CD14-positive monocyte (primary cell): ENCODE data around the gene SF1. TPM values are rescaled to one million over a fixed set of nuclear protein-coding genes. Genes with fewer than 3 reads are reported as not detected.

Source experiments
- DNase-seq, 3 donors: peaks; one replicate each; pipeline ENCODE4 v3.0.0-alpha.2; 2011 to 2022
- H2AFZ ChIP-seq: 2 replicates; pipeline ENCODE4 v1.6.0; 2012; ENCODE audit warnings: mild to moderate bottlenecking, low read depth, low read length, inconsistent platforms; ENCODE audit not compliant: insufficient read depth, poor library complexity, severe bottlenecking
- H3K27ac ChIP-seq, 2 donors: 1 replicate in 1 of 2; 2 replicates in 1 of 2; pipeline ENCODE4 v1.5.1; 2012 to 2013; ENCODE audit warnings: low read length in 2 of 2, control low read depth in 1 of 2, inconsistent platforms in 1 of 2, low read depth in 1 of 2, mild to moderate bottlenecking in 1 of 2
- H3K27me3 ChIP-seq, 2 donors: one replicate each; pipeline versions ENCODE4 v1.6.0 to v1.6.1; 2011 to 2013; ENCODE audit warnings: low read length in 2 of 2; ENCODE audit not compliant: control insufficient read depth in 2 of 2, insufficient read depth in 2 of 2
- H3K36me3 ChIP-seq, 2 donors: replicated peaks in 1 of 2; 1 replicate in 1 of 2; 2 replicates in 1 of 2; pipeline versions ENCODE4 v1.5.1 to v1.6.1; 2012 to 2013; ENCODE audit warnings: low read length in 2 of 2, control low read depth in 1 of 2, inconsistent platforms in 1 of 2, mild to moderate bottlenecking in 1 of 2; ENCODE audit not compliant: insufficient read depth in 2 of 2, control insufficient read depth in 1 of 2
- H3K4me1 ChIP-seq, 2 donors: 1 replicate in 1 of 2; 2 replicates in 1 of 2; pipeline versions ENCODE4 v1.5.1 to v1.6.1; 2012 to 2013; ENCODE audit warnings: low read length in 2 of 2, control low read depth in 1 of 2, inconsistent platforms in 1 of 2, mild to moderate bottlenecking in 1 of 2, moderate library complexity in 1 of 2; ENCODE audit not compliant: insufficient read depth in 2 of 2, control insufficient read depth in 1 of 2
- H3K4me2 ChIP-seq: replicated peaks from 2 replicates; pipeline ENCODE3; 2012; ENCODE audit warnings: low read length, moderate library complexity, mild to moderate bottlenecking; ENCODE audit not compliant: poor library complexity, severe bottlenecking; ENCODE audit errors: extremely low read depth
- H3K4me3 ChIP-seq, 3 experiments: fragments of 200-600 bp in 1 of 3; sonication (generic) in 1 of 3; replicated peaks in 1 of 3; 1 replicate in 2 of 3; 2 replicates in 1 of 3; pipeline ENCODE4 v1.5.1; 2011 to 2013; ENCODE audit warnings: low read length in 3 of 3, mild to moderate bottlenecking in 3 of 3, control low read depth in 2 of 3, low read depth in 2 of 3, inconsistent platforms in 1 of 3, moderate library complexity in 1 of 3
- H3K79me2 ChIP-seq: 2 replicates; pipeline ENCODE4 v1.6.0; 2012; ENCODE audit warnings: mild to moderate bottlenecking, control low read depth, inconsistent platforms, low read length, moderate library complexity; ENCODE audit not compliant: insufficient read depth
- H3K9ac ChIP-seq: 2 replicates; pipeline ENCODE4 v1.6.0; 2017; ENCODE audit warnings: low read length, mild to moderate bottlenecking; ENCODE audit not compliant: insufficient read depth, poor library complexity, severe bottlenecking
- H3K9me3 ChIP-seq, 2 donors: replicated peaks in 1 of 2; 1 replicate in 1 of 2; 2 replicates in 1 of 2; pipeline versions ENCODE4 v1.5.1 to v1.6.1; 2012 to 2013; ENCODE audit warnings: low read length in 2 of 2, control low read depth in 1 of 2; ENCODE audit not compliant: control insufficient read depth in 1 of 2, insufficient read depth in 1 of 2
- H4K20me1 ChIP-seq: 2 replicates; pipeline ENCODE4 v1.6.0; 2012; ENCODE audit warnings: mild to moderate bottlenecking, low read length, control low read depth, moderate library complexity; ENCODE audit not compliant: insufficient read depth
- H3K27ac Mint-ChIP-seq, 7 donors: one replicate each; pipeline ENCODE4 v1.8.0; 2020; ENCODE audit warnings: mild to moderate bottlenecking in 7 of 7, mixed read lengths in 7 of 7, moderate library complexity in 6 of 7, inconsistent platforms in 2 of 7
- H3K27me3 Mint-ChIP-seq, 3 donors: one replicate each; pipeline ENCODE4 v1.8.0; 2021 to 2022; ENCODE audit warnings: low read depth in 3 of 3, mild to moderate bottlenecking in 3 of 3, mixed read lengths in 3 of 3, moderate library complexity in 3 of 3, inconsistent platforms in 1 of 3
- H3K36me3 Mint-ChIP-seq, 2 donors: one replicate each; pipeline ENCODE4 v1.8.0; 2020; ENCODE audit warnings: mixed read lengths in 2 of 2, inconsistent platforms in 1 of 2, mild to moderate bottlenecking in 1 of 2
- H3K4me1 Mint-ChIP-seq: one replicate; pipeline ENCODE4 v1.8.0; 2020; ENCODE audit warnings: mild to moderate bottlenecking, mixed read lengths
- H3K4me3 Mint-ChIP-seq, 2 donors: one replicate each; pipeline ENCODE4 v1.8.0; 2020; ENCODE audit warnings: mild to moderate bottlenecking in 2 of 2, mixed read lengths in 2 of 2, moderate library complexity in 1 of 2
- H3K9me3 Mint-ChIP-seq, 7 donors: one replicate each; pipeline ENCODE4 v1.8.0; 2020 to 2022; ENCODE audit warnings: mixed read lengths in 7 of 7, mild to moderate bottlenecking in 6 of 7, moderate library complexity in 6 of 7, inconsistent platforms in 2 of 7
- WGBS: methylation state at CpG from one replicate; pipeline ENCODE4 v1.1.5; 2013; ENCODE audit warnings: missing lambda C conversion rate; ENCODE audit not compliant: insufficient coverage; 5-methylcytosine and 5-hydroxymethylcytosine counted together
- intact Hi-C, 2 donors: fragments of 100-400 bp; cut with micrococcal nuclease; formaldehyde crosslinking; loops; one replicate each; pipeline versions ENCODE4 v1.15.0 to v1.15.1; 2023
- polyA plus RNA-seq, 3 donors: library from polyadenylated mRNA; depleted of rRNA in 1 of 3; unstranded in 2 of 3; stranded (reverse) in 1 of 3; fragments of 300-500 nt in 2 of 3; fragments of >200 nt in 1 of 3; fragmentation: Illumina TruSeq in 2 of 3; gene quantifications; 1 replicate in 2 of 3; 2 replicates in 1 of 3; pipeline ENCODE4 v1.2.3, GENCODE V29; 2012 to 2021
- TF ChIP-seq, protein P1 (sequence below): fragments of 200-600 bp; IDR thresholded peaks from one replicate; pipeline ENCODE4 v1.8.0; 2022; ENCODE audit warnings: antibody characterized with exemption, mild to moderate bottlenecking

Gene SF1
- polyA plus RNA-seq, 3 donors: 31.6 to 302 (median 47.7) TPM

DNA sequence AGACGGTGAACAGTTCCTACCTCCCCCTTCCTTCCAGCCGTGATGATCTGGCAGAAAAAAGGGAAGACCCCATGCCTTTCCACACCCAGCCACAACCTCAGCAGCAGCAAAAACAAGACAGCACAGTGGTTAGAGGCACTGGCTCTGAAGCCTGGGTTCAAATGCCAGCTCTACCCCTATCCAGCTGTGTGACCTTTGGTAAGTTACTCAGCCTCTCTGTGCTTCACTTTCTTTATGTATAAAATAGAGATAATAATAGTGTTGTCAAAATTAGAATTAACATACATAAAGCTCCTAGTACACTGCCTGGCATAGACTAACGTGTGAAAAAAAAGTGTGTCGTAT lies 59.6 kb downstream of the SF1 start:
- Mint-ChIP-seq H3K27ac (no peak overlapping the region), H3K36me3 (peaks cover 0 to 2% of the 10 kb centered on the region in 2 donors), H3K4me1 (peaks cover 2% of the 10 kb centered on the region), H3K27me3 (peaks cover 59 to 77% (median 61%) of the 10 kb centered on the region in 3 donors), H3K4me3 (no peak overlapping the region), H3K9me3 (peaks cover 0 to 8% (median 3%) of the 10 kb centered on the region in 7 donors)
- WGBS: 15% methylated on average over 2 of the region's 4 CpGs
- H3K4me2 ChIP-seq: no peak overlapping the region
- TF ChIP-seq, protein P1, sequence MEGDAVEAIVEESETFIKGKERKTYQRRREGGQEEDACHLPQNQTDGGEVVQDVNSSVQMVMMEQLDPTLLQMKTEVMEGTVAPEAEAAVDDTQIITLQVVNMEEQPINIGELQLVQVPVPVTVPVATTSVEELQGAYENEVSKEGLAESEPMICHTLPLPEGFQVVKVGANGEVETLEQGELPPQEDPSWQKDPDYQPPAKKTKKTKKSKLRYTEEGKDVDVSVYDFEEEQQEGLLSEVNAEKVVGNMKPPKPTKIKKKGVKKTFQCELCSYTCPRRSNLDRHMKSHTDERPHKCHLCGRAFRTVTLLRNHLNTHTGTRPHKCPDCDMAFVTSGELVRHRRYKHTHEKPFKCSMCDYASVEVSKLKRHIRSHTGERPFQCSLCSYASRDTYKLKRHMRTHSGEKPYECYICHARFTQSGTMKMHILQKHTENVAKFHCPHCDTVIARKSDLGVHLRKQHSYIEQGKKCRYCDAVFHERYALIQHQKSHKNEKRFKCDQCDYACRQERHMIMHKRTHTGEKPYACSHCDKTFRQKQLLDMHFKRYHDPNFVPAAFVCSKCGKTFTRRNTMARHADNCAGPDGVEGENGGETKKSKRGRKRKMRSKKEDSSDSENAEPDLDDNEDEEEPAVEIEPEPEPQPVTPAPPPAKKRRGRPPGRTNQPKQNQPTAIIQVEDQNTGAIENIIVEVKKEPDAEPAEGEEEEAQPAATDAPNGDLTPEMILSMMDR: no peak
- H2AFZ ChIP-seq: no peak overlapping the region
- H3K9ac ChIP-seq: no peak overlapping the region
- H3K79me2 ChIP-seq: no peaks in the 10 kb centered on the region
- H3K27me3 ChIP-seq: peaks cover 21 to 64% of the 10 kb centered on the region in 2 donors
- H3K36me3 ChIP-seq: no peaks in the 10 kb centered on the region
- peaks cover 2% of the 10 kb centered on the region for H4K20me1 ChIP-seq
- no peak for DNase-seq
- intact Hi-C loops: no loop called here
- H3K4me1 ChIP-seq: peaks cover 6 to 7% of the 10 kb centered on the region in 2 donors
- H3K4me3 ChIP-seq: no peak overlapping the region
- H3K9me3 ChIP-seq: peaks cover 0 to 9% of the 10 kb centered on the region in 2 donors
- H3K27ac ChIP-seq: no peak overlapping the region

DNA sequence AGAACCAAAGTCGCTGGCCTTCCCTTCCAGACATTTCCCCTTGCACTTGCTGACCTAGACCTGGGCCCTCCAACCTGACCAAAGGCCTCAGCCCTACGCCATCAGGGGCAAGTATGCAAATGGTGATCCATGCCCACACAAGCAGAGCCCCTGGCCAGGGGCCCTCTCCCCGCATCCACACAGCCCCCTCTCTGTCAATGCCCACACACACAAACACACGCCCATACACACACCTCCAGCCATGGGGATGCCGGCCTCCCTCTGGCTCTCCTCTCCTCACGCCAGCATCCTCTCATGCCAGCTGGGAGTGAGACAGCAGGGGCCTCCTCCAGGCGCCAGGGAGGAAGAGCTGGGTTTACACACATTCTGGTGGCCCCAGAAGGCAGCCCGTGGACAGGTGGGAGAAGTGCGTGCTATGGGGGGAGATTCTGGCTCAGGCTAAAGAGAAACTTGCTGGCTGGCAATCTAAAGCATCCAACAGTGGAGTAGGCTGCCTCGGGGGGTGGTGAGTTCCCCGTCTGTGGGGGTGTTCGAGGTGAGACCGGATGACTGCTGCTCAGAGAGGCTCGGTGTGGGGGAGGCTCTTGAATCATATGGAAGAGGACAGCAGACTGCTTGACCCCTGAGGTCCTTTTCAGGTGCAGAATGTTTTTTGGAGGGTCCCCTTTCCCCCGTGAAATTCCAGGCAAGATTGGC lies 60.1 kb downstream of the SF1 start:
- peaks cover 21 to 65% of the 10 kb centered on the region in 2 donors for H3K27me3 ChIP-seq
- H3K27ac ChIP-seq: no peak overlapping the region
- 80% methylated on average over 11 of the region's 15 CpGs for WGBS
- H3K36me3 ChIP-seq: no peaks in the 10 kb centered on the region
- H3K79me2 ChIP-seq: no peaks in the 10 kb centered on the region
- H3K27me3 Mint-ChIP-seq: peaks cover 59 to 79% (median 61%) of the 10 kb centered on the region in 3 donors
- no peak overlapping the region for H3K4me3 Mint-ChIP-seq
- no peak for DNase-seq
- H3K9me3 ChIP-seq: peaks cover 0 to 9% of the 10 kb centered on the region in 2 donors
- peaks cover 0 to 2% of the 10 kb centered on the region in 2 donors for H3K36me3 Mint-ChIP-seq
- TF ChIP-seq, protein P1: no peak
- H3K4me2 ChIP-seq: no peak overlapping the region
- no peaks in the 10 kb centered on the region for H4K20me1 ChIP-seq
- H3K9me3 Mint-ChIP-seq: peaks cover 0 to 9% (median 3%) of the 10 kb centered on the region in 7 donors
- peak overlapping the region in 1 of 7 donors; percentile 3 for H3K27ac Mint-ChIP-seq
- H3K4me1 Mint-ChIP-seq: no peaks in the 10 kb centered on the region
- peaks cover under 1 to 3% of the 10 kb centered on the region in 2 donors for H3K4me1 ChIP-seq
- no peak overlapping the region for H3K9ac ChIP-seq
- H3K4me3 ChIP-seq: no peak overlapping the region
- intact Hi-C loops: no loop called here
- no peak overlapping the region for H2AFZ ChIP-seq
